ENCODE measurements around the gene CHRM1. TPM values are rescaled to one million over a fixed set of nuclear protein-coding genes. Genes with fewer than 3 reads are reported as not detected.

Gene CHRM1
- total RNA-seq, 1 experiment from 2014 or later: 1.3 TPM

DNA sequence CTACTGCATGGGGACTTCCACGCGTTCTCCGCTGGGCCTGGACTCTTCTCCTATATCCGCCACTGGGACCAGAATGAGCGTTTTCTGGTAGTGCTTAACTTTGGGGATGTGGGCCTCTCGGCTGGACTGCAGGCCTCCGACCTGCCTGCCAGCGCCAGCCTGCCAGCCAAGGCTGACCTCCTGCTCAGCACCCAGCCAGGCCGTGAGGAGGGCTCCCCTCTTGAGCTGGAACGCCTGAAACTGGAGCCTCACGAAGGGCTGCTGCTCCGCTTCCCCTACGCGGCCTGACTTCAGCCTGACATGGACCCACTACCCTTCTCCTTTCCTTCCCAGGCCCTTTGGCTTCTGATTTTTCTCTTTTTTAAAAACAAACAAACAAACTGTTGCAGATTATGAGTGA lies 32.8 kb downstream of the CHRM1 start:
- Histone ChIP-seq H3K36me3 (peaks cover 64% of the 10 kb centered on the region), H3K27me3 (no peaks in the 10 kb centered on the region), H3K4me3 (no peak overlapping the region)

DNA sequence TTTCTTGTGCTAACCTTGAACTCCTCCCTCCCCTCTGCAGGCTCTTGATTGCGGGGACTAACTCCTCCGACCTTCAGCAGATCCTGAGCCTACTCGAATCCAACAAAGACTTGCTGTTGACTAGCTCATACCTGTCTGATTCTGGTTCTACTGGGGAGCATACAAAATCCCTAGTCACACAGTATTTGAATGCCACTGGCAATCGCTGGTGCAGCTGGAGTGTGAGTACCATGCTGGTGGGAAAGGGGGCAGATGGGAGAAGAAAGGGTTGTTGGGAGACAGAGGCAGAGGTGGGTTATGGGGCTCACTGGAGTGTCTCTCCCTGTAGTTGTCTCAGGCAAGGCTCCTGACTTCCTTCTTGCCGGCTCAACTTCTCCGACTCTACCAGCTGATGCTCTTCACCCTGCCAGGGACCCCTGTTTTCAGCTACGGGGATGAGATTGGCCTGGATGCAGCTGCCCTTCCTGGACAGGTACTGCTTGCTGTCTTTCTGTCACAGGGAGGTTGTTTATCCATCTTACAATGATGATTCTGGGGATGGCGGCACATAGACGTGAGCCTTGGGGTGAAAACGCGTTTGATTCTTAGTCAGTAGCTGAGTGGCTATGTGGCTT lies 35.9 kb downstream of the CHRM1 start:
- no peak for DNase-seq
- Histone ChIP-seq H3K36me3 (peaks cover 88% of the 10 kb centered on the region), H3K27me3 (no peaks in the 10 kb centered on the region), H3K4me3 (no peak overlapping the region), H3K9me3 (no peaks in the 10 kb centered on the region)

More for the DNA sequence above, 32.8 kb downstream of the CHRM1 start:
- H3K9me3 ChIP-seq: no peaks in the 10 kb centered on the region
- no peak for DNase-seq

DNA sequence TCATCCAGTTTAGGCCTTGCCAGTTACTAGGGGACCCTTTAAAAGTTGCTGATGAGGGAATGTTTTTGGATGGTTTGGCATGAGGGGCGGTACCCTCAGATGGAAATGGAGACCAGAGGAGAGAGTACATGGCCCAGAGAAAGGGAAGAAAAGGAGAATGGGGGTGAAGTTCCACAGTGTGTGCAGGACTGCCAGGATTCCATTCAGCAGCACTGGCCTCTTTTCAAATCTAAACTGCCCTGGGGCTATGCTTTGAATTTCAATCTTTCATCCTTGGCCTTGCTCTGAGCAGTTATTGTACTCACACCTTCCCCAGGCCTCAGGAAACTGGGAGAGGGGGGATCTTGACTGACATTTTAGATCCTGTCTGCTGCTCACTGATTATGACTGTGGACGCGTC lies 37.5 kb downstream of the CHRM1 start:
- no peak for DNase-seq
- no peaks in the 10 kb centered on the region for H3K9me3 ChIP-seq
- no peaks in the 10 kb centered on the region for H3K27me3 ChIP-seq
- H3K36me3 ChIP-seq: peaks cover 80% of the 10 kb centered on the region
- peak overlapping the region; percentile 78 for H3K4me3 ChIP-seq

DNA sequence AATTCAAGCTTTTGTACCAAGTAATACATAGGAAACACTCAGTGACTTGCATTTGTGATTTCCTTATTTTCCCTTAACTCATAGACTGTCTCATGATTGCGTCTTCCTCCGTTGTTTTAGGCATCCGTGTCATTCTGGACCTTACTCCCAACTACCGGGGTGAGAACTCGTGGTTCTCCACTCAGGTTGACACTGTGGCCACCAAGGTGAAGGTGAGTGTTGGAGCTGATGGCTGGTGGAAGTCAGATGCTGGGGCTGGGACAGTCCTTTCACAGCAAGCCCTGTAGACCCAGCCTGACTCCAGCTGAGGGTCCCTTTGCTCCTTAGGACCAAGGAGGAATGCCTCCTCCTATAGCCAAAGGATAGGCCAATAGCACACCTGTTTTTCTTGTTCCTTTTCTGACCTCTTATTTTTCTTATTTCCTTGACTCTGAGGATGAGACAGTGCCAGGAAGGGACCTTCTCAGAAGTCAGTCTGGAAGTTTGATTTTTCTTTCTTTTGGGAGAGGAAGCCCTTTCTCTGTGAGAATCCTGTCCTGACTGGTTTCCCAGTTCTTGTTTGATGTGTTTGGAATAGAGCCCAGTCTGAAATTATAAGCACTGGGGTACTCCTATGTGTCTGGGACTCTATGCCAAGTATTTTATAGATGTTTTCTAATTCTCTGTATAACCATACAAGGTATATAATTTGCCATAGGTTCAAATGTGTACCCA lies 38.2 kb downstream of the CHRM1 start:
- no peak for DNase-seq
- H3K36me3 ChIP-seq: peaks cover 74% of the 10 kb centered on the region
- H3K27me3 ChIP-seq: no peaks in the 10 kb centered on the region

DNA sequence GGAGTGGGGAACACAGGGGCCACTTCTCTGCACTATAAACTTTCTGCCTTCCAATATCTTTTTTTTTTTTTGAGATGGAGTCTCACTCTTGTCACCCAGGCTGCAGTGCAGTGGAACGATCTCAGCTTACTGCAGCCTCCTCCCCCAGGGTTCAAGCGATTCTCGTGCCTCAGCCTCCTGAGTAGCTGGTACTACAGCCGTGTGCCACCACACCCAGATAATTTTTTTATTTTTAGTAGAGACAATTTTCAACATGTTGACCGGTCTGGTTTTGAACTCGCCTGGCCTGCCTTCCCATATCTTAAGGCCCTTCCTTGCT lies 38.8 kb downstream of the CHRM1 start:
- no peaks in the 10 kb centered on the region for H3K27me3 ChIP-seq
- peaks cover 73% of the 10 kb centered on the region for H3K36me3 ChIP-seq
- H3K9me3 ChIP-seq: no peaks in the 10 kb centered on the region
- DNase-seq: no peak
- peak overlapping the region; percentile 78 for H3K4me3 ChIP-seq

More for the DNA sequence above, 38.2 kb downstream of the CHRM1 start:
- Histone ChIP-seq H3K4me3 (peak overlapping the region; percentile 78), H3K9me3 (no peaks in the 10 kb centered on the region)

DNA sequence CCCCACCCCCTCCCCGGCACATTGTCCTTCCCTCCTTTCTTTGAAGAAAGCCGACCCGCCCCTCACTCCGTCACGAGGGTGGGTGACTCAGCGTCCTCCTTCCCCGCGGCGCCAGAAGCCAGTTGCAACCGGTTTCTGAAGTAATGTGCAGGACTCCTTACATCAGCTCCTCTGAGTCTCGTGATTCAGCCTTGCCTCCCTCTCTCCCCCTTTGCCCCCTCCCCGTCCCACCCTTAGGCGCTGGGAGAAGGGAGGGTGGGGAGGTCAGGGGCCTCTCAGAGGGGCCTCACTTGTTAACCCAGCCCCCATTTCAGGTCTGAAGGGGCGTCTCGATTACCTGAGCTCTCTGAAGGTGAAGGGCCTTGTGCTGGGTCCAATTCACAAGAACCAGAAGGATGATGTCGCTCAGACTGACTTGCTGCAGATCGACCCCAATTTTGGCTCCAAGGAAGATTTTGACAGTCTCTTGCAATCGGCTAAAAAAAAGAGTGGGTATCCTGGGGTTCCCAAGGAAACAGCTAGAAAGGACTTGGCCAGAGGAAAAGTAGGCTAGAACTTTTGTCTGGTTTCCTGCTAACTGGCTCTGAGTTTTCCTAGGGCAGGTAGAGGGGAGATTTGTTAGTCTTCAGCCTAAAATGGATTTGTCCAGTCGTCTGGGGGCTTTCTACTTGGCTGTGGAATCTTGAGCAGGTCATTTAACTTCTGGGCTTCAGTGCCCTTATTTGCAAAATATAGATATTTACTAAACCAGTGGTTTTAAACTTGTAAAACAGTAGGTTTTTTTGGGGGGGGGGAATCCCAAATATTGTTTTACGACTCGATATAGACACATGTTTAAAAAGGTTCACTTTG lies 39.4 kb downstream of the CHRM1 start:
- Histone ChIP-seq H3K9me3 (no peaks in the 10 kb centered on the region), H3K36me3 (peaks cover 71% of the 10 kb centered on the region)

DNA sequence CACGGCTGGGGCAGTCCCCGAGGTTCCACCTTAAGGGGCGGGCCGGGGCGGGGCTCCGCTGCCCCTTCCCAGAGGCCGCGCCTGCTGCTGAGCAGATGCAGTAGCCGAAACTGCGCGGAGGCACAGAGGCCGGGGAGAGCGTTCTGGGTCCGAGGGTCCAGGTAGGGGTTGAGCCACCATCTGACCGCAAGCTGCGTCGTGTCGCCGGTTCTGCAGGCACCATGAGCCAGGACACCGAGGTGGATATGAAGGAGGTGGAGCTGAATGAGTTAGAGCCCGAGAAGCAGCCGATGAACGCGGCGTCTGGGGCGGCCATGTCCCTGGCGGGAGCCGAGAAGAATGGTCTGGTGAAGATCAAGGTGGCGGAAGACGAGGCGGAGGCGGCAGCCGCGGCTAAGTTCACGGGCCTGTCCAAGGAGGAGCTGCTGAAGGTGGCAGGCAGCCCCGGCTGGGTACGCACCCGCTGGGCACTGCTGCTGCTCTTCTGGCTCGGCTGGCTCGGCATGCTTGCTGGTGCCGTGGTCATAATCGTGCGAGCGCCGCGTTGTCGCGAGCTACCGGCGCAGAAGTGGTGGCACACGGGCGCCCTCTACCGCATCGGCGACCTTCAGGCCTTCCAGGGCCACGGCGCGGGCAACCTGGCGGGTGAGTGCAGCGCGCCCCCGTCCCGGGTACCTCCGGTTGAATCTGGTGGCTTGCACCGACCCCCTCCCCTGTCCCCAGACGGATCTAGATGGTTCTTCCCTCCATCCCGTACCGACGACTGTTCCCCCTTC lies 40.2 kb downstream of the CHRM1 start, which contains the start of gene SLC3A2:
SLC3A2 (plus strand) TSS at position 94 of the 776 bp plus-strand sequence; CDS start at position 222, 128 bp downstream.
- Histone ChIP-seq H3K9me3 (no peaks in the 10 kb centered on the region), H3K4me3 (peak within 1 kb of the TSS; percentile 78), H3K27me3 (no peaks in the 10 kb centered on the region), H3K36me3 (peaks cover 70% of the 10 kb centered on the region)
- peak; percentile 95 for DNase-seq

More for the DNA sequence above, 39.4 kb downstream of the CHRM1 start:
- peak; percentile 97 for DNase-seq
- peak overlapping the region; percentile 78 for H3K4me3 ChIP-seq
- H3K27me3 ChIP-seq: no peaks in the 10 kb centered on the region

DNA sequence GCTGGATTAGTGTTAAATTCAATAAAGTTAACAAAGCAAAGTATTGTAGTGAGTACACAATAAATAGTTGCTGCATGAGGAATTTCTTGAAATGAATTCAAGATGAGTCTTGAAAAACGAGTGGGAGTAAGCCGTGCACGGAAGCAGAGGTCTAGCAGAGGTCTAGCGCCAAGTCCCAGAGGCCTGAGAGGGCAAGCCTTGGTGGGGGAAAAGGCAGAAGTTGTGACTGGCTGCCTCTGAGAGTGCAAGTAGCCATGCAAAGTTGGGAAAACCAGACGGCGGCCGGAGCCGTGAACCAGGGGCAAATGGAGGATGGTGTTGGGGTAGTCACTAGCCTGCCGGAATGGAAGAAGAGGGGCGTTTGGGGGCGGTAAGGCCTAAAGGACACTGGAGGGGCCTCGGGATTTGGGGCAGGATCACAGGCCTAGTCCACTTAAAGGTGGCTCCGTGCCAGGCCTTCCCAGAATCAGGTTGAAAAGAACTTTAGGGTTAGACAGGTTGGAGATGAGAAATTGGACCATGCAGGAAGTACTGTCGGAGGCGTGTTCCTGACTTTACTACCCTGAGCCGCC lies 40.8 kb downstream of the CHRM1 start:
- H3K4me3 ChIP-seq: peak overlapping the region; percentile 78
- H3K36me3 ChIP-seq: peaks cover 70% of the 10 kb centered on the region
- H3K27me3 ChIP-seq: no peaks in the 10 kb centered on the region
- no peaks in the 10 kb centered on the region for H3K9me3 ChIP-seq
- DNase-seq: peak; percentile 92

DNA sequence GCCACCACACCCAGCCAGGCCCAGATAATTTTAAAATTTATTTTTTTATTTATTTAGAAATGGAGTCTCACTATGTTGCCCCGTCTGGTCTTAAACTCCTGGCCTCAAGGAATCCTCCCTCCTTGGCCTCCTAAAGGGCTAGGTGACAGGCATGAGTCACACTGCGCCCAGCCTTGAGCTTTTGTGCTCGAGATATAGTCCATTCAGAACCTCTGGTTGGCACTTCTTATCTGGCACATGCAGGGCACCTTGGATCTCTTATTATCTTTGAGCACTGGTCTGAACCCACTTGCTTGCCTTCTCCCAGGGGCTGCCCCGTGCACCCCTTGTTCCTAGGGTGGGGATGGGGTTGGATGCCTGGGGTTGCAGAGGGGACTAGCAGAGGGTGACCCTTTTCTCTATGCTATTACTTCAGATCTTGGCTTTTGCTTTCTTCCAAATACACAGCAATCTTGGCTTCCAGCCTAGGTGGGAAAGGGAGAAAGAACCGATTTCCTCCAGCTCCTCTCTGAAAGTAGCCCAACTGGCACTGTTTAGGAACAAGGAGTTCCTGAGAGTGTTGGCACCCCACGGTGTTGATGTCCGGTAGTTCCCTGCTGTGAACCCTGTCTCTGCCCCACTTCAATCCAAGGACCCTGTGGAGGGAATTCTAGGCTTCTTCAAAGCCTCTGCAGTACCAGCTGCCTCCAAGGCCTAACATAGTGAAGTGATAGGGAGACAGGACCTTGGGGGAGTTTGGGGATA lies 41.8 kb downstream of the CHRM1 start:
- DNase-seq: peak; percentile 88
- peak overlapping the region; percentile 78 for H3K4me3 ChIP-seq
- H3K27me3 ChIP-seq: no peaks in the 10 kb centered on the region
- peaks cover 67% of the 10 kb centered on the region for H3K36me3 ChIP-seq
- no peaks in the 10 kb centered on the region for H3K9me3 ChIP-seq

DNA sequence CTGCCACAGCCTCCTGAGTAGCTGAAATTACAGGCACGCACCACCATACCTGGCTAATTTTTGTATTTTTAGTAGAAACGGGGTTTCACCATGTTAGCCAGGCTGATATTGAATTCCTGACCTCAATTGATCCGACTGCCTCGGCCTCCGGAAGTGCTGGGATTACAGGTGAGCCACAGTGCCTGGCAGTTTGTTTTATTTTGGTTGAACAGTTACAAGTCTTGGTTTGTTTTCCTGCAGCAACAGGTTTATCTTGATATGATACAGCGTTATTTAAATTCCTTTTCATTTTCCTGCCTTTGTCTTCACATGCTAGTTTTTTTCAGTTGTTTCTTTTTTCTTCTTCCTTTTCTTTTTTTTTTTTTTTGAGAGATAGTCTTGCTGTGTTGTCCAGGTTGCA lies 44.5 kb downstream of the CHRM1 start:
- DNase-seq: no peak
- H3K27me3 ChIP-seq: no peaks in the 10 kb centered on the region
- peaks cover 63% of the 10 kb centered on the region for H3K36me3 ChIP-seq
- no peaks in the 10 kb centered on the region for H3K9me3 ChIP-seq
- no peak overlapping the region for H3K4me3 ChIP-seq

DNA sequence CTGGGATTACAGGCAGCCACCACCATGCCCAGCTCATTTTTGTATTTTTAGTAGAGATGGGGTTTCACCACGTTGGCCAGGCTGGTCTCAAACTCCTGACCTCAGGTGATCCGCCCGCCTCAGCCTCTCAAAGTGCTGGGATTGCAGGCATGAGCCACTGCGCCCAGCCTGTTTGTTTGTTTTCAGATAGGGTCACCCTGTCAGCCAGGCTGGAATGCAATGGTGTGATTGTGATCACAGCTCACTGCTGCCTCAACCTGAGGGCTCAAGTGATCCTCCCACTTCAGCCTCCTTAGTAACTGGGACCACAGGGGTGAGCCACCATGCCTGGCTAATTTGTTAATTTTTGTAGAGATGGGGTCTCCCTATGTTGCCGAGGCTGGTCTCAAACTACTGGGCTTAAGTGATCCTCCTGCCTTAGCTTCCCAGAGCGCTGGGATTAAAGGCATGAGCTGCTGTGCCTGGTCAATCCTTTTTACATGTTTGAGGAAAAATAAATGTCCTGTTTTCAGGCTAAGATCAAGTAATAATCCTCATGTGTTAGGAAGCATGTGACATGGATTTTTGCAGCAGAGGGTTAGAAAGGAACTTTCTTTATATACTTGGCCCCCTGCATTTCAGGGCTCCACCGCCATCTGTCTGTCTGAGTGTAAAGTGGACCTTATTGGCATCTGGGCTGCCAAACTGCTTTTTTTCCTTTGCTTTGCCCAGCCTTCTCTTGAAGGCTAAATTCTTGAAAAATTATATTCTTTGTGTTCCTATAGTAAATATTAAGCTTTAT lies 45.3 kb downstream of the CHRM1 start:
- DNase-seq: no peak
- peaks cover 65% of the 10 kb centered on the region for H3K36me3 ChIP-seq
- H3K27me3 ChIP-seq: no peaks in the 10 kb centered on the region
- no peaks in the 10 kb centered on the region for H3K9me3 ChIP-seq
- no peak overlapping the region for H3K4me3 ChIP-seq

DNA sequence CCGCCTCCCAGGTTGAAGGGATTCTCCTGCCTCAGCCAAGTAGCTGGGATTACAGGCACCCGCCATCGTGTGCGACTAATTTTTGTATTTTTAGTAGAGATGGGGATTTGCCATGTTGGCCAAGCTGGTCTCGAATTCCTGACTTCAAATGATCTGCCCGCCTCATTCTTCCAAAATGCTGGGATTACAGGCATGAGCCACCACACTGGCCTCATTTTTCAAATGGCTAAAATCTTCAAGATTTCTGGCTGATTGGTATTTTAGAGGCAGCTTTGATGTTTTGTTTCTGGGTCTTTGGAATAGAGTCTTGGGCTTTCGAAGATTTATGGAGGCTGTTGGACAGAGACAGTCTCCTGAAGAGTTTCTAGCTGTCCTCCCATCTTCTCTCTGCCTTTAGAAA lies 46.3 kb downstream of the CHRM1 start:
- H3K4me3 ChIP-seq: no peak overlapping the region
- no peak for DNase-seq

DNA sequence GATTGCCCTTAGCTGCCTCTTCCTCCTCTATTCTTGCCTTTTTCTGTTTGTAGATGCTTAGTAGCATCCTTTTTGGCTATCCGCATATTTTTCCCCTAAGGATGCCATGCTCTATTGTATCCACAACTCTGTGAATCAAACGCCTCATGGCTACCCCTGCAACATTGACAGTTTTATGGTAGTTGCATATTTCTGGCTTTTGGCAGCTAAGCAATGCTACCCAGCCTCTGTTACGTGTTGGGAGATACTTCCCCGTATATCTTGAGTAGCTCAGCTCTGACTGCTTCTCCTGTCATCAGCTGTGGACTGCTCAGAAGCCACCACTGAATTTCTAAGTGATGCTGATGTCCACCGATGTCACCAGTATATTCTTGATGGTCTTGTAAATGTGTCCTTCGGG lies 55.5 kb downstream of the CHRM1 start:
- Histone ChIP-seq H3K36me3 (peaks cover 58% of the 10 kb centered on the region), H3K27me3 (no peaks in the 10 kb centered on the region), H3K9me3 (no peaks in the 10 kb centered on the region), H3K4me3 (no peak overlapping the region)
- DNase-seq: no peak

More for the DNA sequence above, 46.3 kb downstream of the CHRM1 start:
- peaks cover 71% of the 10 kb centered on the region for H3K36me3 ChIP-seq
- H3K9me3 ChIP-seq: no peaks in the 10 kb centered on the region
- no peaks in the 10 kb centered on the region for H3K27me3 ChIP-seq

DNA sequence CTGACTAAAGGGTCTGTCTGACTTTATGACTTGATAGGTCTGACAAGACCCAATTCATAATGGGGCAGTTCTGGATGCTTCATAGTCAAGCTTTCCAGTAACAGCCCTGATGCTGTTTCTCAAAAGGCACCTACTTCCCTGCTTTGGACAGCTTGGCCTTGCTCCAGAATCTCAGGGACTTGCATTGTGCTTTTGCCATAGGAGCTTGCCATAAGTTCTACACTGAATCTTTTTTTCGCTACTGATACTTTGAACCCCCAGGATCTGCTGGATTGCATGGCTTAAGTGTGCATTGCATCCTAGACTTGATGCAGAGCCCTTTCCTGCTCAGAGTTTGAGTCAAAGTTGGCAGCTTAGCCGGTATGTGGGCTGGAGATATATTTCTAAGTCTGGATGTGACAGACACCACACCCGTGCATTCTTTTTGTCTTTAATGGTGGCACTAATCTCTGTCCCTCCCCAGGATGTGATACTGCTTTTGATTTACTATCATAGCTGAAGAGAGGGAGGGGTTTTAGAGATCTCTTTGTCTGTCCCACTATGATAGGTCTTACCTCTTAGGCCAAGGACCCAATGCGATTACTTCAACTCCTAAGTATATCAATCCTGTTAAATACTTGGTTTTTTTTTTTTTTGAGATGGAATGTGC lies 57.4 kb downstream of the CHRM1 start:
- no peaks in the 10 kb centered on the region for H3K9me3 ChIP-seq
- DNase-seq: no peak
- H3K4me3 ChIP-seq: no peak overlapping the region
- H3K27me3 ChIP-seq: no peaks in the 10 kb centered on the region
- peaks cover 56% of the 10 kb centered on the region for H3K36me3 ChIP-seq

Measured in MG63 (cell line).